Neural cell (in vitro differentiated cells): ENCODE results near the gene KCNH6.

Source experiments
- CTCF ChIP-seq: fragments of 450-650 bp; IDR thresholded peaks from 2 replicates; pipeline ENCODE4 v1.5.1; 2014; ENCODE audit warnings: antibody characterized with exemption, mild to moderate bottlenecking, moderate library complexity; ENCODE audit not compliant: poor library complexity, severe bottlenecking
- EP300 ChIP-seq: fragments of 450-650 bp; conservative IDR thresholded peaks from 2 replicates; pipeline ENCODE4 v1.6.1; 2014; ENCODE audit warnings: antibody characterized with exemption, mild to moderate bottlenecking, moderate library complexity; ENCODE audit not compliant: poor library complexity, severe bottlenecking
- EZH2 ChIP-seq: fragments of 200-600, 300-800 bp; shearing (Covaris generic), sonication (generic); IDR thresholded peaks from 2 replicates; pipeline ENCODE4 v1.6.1; 2014; ENCODE audit warnings: antibody characterized with exemption, low read length, borderline replicate concordance, mild to moderate bottlenecking; ENCODE audit not compliant: insufficient read depth, poor library complexity, severe bottlenecking
- MXI1 ChIP-seq: fragments of 450-650 bp; conservative IDR thresholded peaks from 2 replicates; pipeline ENCODE4 v1.6.1; 2014; ENCODE audit warnings: antibody characterized with exemption, mild to moderate bottlenecking; ENCODE audit not compliant: poor library complexity, severe bottlenecking
- POLR2AphosphoS5 ChIP-seq: IDR thresholded peaks from 2 replicates; pipeline ENCODE4 v1.6.1; 2012
- REST ChIP-seq: IDR thresholded peaks from 2 replicates; pipeline ENCODE4 v1.6.1; 2012; ENCODE audit warnings: borderline replicate concordance
- SMC3 ChIP-seq: fragments of 450-650 bp; conservative IDR thresholded peaks from 2 replicates; pipeline ENCODE4 v1.6.1; 2014; ENCODE audit warnings: antibody characterized with exemption, mild to moderate bottlenecking, moderate library complexity; ENCODE audit not compliant: poor library complexity

- no peak for TF ChIP-seq REST
- TF ChIP-seq CTCF = no peak
- no peak for TF ChIP-seq POLR2AphosphoS5
- no peak for TF ChIP-seq MXI1
- TF ChIP-seq EZH2 = no peak
- no peak for TF ChIP-seq EP300
- no peak for TF ChIP-seq SMC3
These were observed 36.7 kb upstream of the KCNH6 start for GRCh38 chr17:63486317-63487013.
